ENCODE measurements around the gene EPB41L1.

The EPB41L1 gene

DNA sequence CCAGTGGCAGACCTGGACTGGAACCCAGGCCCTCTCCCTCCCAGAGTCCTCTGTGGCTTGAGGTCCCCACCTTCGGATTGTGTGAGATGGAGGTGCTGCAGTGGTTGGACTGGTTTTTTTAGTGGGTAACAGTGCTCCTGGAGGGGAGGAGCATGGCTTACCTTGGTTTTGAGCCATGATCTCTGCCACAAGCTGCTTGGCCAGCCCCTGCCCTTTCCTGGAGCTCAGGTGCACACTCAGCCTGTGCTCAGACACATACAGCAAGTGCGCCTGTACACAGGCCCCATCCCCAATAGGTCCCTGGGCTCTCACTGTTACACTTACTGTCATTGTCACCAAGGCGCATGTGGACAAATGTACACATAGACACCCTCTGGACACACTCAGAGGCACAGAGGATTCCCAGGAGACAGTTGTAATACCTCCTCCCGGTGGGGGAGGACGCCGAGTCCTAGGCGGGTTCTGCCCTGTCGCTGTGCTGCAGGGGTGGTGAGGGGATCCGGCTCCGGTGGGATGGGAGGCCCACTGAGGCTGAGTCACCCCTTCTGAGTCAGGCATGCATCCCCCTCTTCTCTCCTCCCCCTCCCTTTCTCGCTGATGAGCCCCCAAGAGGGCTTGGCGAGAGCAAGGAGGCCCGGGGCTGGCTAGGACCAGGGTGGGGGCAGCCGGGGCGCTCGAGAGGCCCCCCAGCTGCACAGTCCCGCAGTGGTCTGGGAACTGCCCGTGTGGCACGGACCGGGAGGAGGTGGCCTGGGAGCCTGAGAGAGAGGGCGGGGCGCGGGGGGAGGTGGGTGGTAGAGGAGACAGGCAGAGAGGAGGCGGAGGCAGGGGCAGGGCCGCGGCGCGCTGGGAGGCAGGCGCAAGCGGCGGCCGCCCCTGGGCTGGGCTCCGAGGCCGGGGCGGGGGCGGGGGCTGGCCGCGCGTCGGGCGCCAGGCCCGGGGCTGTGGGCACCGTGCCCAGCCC is 522 bp upstream of the EPB41L1 start:
- in situ Hi-C loops (cut with MboI; ENCODE audit: low sequenced_read_pairs): no loop called here

DNA sequence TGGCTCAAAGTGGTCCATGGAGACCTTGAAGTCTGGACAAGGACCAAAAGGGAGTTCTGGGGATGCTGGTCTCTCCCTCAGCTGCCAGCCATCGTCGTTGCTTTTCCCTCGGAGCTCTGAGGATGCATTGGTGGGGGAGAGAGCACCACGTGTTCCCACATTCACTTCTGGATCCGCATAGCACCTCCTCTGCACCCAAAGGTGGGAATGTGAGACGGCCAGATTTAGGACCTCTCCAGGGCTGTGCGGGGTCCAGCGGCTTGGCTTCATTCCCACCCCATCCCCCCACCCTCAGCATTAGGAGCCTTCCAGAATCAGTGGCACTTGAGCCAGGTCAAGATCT is 1.1 kb downstream of the EPB41L1 start:
- in situ Hi-C loops (cut with MboI; ENCODE audit: low sequenced_read_pairs): no loop called here

DNA sequence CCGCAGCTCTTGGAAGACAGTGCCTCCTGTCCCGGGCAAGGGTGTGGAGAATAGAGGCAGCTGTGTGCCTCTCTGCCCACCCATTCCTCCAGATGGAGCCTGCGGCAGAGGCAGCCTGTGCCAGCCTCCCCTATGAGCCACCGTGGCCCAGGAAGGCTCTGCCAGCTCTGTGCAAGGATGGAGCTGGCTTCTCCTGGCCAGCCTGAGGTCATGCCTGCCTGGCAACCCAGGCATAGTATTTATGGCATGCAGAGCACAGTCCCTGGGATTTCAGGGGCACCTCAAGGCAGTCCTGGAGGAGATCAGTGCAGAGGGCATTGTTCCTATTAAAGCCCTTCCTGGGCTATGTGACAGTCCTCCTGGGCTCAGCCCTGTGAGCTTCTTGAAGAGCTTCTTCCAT is 1.5 kb downstream of the EPB41L1 start:
- in situ Hi-C loops (cut with MboI; ENCODE audit: low sequenced_read_pairs): no loop called here

DNA sequence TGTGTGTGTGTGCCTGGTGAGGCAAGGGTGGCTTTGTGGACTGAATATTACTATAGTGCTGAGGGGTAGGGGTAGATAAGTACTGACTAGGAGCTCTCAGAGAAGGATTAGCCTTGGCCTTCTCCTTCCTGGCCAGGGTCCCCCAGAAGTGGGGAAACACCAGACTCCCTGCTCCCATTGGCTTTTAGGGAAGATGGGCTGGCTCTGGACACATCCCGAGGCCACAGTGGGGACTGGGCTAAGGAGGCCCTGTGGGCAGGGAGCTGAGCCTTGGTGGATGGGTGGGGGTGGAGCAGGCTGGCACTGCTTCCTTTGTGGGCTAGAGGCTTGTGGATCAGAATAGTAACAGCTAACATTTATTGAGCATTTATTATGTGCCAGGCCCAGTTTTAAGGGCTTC is 3.1 kb downstream of the EPB41L1 start:
- in situ Hi-C loops (cut with MboI; ENCODE audit: low sequenced_read_pairs): no loop called here

DNA sequence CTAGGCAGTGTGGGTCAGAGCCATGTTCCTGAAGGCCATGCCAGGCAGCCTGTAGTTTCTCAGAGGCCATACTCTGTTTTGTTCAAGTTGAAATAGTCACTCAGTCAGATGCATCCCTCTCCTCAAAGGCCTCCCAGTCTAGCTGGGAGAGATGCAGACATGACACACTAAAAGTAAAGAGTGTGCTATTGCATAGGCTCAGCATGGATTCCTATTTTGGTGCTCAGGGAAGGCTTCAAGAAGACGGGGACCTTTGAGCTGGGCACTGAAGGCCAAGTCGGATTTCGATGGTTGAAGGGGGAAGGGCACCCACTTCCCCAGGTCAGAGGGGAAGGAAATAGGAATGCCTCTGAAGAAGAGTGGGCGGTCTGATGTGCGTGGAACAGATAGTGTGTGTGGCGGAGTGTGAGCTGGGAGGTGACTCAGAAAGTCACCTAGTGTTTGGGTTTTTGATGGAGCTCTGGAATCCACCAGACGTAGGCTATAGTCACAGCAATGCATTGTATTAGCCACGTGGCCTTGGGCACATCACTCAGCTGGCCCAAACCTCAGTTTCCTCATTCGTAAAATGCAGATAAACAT is 3.7 kb downstream of the EPB41L1 start:
- in situ Hi-C loops (cut with MboI; ENCODE audit: low sequenced_read_pairs): no loop called here

DNA sequence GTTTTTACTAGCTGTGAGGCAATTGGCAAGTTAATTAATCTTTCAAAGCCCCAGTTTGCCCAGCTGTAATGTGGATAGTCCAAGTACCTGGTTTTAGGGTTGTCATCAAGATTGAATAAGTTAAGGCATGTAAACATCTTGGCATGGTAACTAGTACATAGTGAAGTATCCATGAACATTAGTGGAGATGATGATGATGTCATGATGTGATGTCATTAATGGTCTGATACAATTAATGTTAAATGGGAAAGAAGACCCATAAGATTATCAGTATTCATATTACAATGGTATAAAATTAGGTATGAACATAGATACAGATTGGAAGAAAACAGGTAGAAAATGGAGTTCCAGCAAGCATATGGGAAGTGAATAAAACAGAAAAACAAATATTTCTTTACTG is 5.3 kb downstream of the EPB41L1 start:
- in situ Hi-C loops (cut with MboI; ENCODE audit: low sequenced_read_pairs): no loop called here

DNA sequence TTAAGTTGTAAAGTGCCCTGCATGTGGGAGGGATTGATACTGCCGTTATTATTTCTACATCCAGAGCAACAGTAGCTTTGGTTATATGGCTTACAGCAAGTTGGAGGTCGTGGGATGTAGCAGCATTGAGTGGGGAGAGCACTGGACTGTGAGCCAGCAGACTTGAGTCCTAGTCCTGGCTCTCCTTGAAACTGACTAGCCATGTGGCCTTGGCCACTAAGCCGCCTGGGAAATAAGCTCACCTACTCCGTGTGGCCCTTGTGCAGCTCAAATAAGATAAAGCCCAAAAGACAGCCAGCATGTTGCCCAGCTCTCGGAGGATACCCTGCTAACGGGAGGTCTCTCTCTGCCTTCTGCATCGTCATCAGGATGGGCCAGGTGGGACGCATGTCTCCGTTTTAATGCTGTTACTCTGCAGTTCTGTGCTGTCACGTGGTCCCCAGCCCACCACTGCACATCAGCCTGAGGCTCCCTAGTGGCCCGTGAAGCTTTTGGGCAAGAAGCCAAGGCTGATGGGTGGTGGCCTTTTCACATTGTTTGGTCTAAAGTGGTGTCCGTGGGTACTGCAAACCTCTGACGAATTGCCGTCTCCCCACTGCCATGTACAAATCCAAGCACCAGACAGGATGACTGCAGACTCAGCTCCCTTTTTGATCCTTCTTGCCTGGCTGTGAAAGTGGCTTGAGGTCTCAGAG is 7.9 kb downstream of the EPB41L1 start:
- in situ Hi-C loops (cut with MboI; ENCODE audit: low sequenced_read_pairs): no loop called here

DNA sequence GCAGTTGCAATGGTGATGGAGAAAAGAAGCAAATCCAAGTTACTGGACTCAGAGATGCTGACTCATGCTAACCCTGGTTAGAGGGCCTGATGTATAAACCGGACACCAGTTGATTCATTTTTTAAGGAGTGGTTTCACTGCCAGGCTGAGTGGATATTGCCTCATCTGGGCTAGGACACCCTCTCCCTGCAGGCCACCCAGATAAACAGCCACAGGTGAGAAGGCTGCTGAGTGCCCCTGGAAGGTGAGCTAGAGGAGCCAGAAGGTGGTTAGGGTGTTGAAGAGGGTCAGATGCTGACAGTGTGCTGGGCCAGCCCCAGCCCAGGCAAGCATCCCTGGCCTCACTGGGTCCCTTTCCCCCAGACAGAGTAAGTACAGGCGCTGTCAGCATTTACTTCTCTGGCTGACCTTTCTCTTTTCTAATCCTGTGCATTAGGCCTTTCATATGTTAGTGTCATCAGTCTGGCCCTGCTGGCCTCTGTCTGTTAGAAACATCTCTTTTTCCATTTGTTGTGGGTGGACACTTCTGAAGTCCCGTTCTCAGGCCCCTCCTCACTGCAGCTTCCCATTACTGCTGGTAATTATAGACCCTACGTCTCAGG is 13.5 kb downstream of the EPB41L1 start:
- in situ Hi-C loops (cut with MboI; ENCODE audit: low sequenced_read_pairs): no loop called here

DNA sequence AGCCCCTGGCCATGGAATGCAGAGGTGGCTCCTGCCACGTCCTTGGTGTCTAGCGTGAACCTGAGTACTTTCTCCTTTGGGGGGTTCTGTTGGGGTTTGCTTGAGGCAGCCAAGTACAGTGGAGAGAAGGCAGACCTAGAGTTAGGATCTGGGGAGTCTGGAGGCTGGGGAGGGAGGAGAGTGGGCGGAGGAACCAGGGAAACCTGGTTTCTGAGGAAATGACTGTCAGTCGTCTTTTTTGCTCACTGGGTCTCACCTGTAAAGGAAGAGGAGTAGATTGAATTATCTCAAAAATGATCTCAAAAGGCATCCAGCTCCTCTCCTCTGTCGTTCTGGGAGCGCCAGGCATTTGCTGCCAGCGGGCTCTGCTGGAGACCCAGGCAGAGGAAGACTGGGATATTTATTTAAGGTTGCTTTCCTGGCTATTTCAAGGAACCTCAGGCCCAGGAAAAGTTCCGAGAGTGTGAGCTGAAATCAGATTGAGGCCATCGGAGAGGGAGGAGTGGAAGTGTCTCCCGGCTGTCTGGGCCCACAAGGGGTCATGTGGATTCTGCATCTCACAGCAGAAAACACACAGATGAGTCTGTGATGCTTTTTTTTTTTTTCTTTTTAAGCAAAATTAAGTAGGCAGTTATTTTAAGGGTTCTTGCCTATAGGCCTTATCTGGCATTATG is 16.1 kb downstream of the EPB41L1 start:
- in situ Hi-C loops (cut with MboI; ENCODE audit: low sequenced_read_pairs): no loop called here

DNA sequence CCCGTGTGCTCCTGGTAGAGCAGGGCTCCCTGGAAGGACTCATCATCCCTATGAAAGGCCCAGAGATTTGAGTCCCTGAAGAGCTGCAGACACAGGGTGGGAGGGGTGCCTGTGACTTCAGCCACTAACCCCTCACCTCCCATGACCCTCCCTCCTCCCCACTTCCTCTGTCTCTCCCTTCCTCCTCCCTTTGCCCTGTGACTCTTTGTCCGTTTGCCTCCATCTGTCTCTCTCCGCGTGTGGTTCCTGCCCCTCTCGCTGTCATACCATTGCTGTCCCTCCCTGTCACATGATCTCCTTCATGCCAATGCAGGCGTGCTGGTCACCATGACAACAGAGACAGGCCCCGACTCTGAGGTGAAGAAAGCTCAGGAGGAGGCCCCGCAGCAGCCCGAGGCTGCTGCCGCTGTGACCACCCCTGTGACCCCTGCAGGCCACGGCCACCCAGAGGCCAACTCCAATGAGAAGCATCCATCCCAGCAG is 19.0 kb downstream of the EPB41L1 start:
- in situ Hi-C loops (cut with MboI; ENCODE audit: low sequenced_read_pairs): no loop called here

DNA sequence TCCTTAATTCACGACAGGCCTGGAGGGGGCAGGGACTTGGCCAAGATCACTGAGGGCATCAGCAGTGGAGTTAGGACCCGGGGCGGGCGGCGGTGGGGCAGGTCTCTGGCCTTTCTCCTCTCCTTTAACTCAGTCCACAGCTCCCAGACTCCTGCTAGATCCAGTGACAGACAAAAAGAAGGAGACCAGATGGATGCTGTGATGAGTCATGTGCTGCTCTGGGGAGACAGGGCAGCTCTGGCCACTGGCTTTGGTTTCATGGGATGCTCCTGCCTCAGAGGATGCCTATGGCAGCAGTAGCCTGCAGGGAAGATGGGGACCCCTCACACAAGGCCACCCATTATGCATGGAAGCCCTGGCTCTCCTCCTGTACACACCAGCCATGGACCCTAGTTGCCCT is 20.5 kb downstream of the EPB41L1 start:
- in situ Hi-C loops (cut with MboI; ENCODE audit: low sequenced_read_pairs): no loop called here

DNA sequence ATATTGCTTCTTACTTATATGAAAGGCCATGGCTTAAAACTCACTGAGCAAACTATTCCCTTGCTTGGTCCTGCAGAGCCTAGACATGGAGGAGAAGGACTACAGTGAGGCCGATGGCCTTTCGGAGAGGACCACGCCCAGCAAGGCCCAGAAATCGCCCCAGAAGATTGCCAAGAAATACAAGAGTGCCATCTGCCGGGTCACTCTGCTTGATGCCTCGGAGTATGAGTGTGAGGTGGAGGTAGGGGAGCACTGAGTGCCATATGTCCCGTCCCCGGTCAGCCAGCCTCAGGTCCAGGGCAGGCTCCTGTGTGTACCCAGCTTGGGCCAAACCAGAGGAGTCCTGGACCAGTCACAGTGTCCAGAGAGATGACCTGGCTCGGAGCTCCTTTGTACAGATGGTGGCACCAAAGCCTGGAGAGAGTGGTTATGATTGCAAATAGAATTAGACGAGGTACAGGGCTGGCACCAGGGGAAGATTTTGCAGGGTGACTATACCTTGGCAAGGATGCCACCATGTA is 21.0 kb downstream of the EPB41L1 start:
- in situ Hi-C loops (cut with MboI; ENCODE audit: low sequenced_read_pairs): no loop called here

DNA sequence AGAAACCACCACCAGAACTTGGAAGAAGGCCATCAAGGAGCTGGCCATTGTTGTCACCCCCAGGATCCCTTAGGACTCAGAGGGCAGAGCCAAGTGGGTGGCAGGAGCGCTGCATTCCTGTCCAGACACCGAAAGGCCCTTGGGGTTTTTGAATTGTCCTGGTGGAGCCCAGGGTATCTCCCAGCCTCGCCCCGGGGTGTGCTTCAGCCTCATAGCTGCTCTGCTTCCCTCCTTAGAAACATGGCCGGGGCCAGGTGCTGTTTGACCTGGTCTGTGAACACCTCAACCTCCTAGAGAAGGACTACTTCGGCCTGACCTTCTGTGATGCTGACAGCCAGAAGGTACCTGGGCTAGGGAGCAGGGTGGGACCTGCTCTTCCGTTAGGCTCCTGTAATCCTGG is 23.2 kb downstream of the EPB41L1 start:
- in situ Hi-C loops (cut with MboI; ENCODE audit: low sequenced_read_pairs): no loop called here

DNA sequence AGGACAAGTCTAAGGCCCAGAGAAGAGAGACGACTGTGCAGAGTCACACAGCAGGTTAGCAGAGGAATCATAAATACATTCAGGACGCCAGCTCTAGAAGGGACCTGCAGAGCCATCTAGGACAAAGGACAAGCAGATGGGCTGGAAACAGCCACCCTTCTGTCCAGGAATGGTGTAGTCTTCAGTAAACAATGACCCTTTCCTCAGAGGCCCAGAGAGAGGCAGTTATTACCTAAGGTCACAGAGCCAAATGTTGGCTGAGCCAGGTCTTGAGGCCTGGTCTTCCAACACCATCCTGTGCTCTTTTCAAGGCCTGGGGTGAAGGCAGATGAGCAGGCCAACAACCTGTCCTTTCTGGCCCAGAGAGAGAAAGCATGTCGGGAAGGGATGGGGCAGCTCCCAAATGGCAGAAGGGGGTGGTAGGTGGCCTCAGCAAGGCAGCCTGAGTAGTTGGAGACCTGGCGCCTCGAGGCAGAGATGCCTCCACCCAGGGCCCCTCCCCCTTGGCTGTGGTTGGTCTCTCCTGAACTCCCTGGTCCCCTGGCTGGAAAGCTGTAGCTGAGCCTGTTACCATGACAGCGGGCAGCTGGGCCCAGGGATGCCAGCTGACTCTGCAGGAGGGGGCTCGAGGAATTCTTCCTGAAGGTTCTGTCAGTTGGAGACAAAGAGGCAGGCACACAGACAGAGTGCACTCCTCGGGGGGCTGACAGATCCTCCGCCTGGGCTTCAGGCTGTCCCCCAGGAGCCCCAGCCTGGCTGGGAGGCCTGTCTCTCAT is 24.8 kb downstream of the EPB41L1 start:
- in situ Hi-C loops (cut with MboI; ENCODE audit: low sequenced_read_pairs): no loop called here

DNA sequence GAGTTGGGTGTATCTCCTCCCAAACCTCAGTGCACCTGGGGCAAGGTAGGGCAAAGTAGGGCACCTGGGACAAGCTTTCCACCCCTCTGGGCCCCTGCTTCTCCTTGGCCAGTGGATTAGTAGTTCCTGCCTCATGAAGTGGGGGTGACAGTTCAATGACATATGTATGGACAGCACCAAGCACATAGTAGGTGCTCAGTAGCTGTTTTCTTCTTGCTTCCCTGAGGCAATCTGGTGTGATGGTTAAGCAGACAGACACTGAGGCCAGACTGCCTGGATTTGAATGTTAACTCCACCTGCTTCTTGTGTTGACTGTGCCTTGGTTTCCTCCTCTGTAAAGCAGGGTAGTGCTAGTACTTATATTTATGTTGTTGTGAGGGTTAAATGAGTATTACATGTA is 25.8 kb downstream of the EPB41L1 start:
- in situ Hi-C loops (cut with MboI; ENCODE audit: low sequenced_read_pairs): no loop called here

DNA sequence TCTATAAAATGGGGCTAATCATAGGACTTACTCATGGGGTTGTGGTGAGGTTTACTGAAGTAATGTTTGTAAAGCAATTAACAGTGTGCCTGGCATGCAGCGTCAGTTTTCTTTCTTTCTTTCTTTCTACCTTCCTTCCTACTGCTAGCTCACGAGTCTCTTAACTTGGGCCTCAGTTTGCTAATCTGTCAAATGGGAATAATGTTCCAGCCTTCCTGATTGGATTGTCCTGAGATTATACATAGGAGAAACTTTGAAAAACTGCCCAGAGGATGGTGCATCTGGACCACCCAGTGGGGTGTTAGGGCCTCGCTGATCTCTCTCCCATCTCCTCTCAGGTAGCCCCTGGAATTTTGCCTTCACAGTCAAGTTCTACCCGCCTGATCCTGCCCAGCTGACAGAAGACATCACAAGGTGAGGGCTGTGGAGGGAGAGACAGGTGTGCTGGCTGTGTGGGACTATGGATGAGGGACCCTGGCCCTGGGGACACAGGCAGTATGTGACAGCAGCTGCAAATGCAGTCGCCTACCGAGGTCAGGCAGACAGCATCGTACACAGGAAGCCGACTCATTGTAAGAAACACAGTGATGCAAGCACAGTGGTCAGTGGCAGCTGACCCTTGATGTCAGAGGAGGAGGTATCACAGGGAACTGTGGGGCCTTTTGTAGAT is 27.5 kb downstream of the EPB41L1 start:
- in situ Hi-C loops (cut with MboI; ENCODE audit: low sequenced_read_pairs): no loop called here

DNA sequence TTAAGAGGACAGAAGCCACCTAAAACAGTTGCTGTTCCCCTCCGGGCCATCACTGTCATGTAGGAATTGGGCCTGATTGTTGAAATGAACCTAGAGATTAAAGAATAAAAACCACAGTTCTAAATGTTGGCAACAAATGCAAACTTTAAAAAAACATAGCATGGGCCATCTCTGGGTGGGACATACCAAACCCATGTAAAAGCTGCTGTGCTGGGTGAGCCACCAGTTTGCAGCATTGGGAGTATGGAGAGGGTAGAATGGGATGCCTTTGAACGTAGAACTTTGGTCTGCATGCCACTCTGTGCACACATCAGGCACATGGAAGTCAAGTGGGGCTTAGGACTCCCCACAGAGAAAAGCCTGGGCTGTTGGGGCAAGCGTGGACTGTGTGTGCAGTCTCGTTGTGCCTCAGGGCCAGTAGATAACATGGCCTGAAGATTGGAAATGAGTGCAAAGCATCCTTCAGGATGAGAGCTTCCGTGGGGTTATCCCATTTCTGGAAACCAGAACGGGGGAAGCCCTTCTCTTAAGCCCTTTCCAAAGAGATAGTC is 28.1 kb downstream of the EPB41L1 start:
- in situ Hi-C loops (cut with MboI; ENCODE audit: low sequenced_read_pairs): no loop called here

DNA sequence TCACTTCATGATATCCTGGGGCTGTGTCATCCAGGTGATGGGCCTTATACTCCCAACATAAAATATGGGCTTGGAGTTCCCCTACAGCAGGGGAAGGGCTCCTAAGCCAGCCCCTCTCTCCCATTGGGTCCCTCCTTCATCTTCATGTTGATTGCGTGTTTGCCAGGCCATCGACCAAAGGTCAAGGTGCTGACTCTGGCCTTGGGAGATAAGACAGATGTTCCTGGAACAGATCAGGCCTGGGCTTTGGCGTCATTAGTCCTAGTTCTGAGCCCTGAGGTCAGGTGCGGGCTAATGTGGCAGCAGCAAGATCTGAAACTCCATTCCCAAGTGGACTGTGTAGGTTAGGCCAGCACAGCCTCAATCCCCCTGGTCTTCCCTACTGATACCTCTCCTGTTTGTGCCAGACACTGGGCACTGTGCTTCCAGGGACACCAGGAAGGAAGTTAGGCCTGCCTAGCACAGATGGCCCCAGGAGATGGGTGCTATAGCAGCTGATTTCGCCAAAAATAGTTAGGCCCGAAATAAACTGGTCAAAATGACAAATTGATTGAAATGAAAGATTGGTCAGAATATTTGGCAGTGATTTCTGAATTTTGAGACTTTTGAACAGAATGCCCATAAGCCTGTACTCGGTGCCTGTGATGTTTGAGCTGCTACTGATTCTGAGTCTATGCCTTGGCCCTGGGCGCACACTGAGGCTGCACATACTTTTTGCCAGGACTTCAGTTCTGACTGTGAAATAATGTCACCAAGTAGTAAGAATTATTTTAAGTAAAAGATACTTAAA is 28.8 kb downstream of the EPB41L1 start:
- in situ Hi-C loops (cut with MboI; ENCODE audit: low sequenced_read_pairs): no loop called here
